Astrocyte (in vitro differentiated cells and primary cell): ENCODE results near the gene SUSD4. TPM values are rescaled to one million over a fixed set of nuclear protein-coding genes. Genes with fewer than 3 reads are reported as not detected.

Experiments
- DNase-seq: peaks from one replicate; pipeline ENCODE4 v3.0.0-alpha.2; 2010; ENCODE audit warnings: low read depth
- FAIRE-seq: peaks from 2 replicates; lab custom pipeline; 2011; peaks lifted over from hg19 to GRCh38; lab: Jason Lieb, UNC
- H2AFZ ChIP-seq: 2 replicates; pipeline ENCODE4 v1.6.0; 2012; ENCODE audit warnings: low read depth, low read length, inconsistent platforms
- H3K27ac ChIP-seq: 2 replicates; pipeline ENCODE4 v1.5.1; 2011; ENCODE audit warnings: low read depth, low read length, inconsistent platforms
- H3K27me3 ChIP-seq: 2 replicates; pipeline ENCODE4 v1.6.0; 2011; ENCODE audit warnings: low read length, inconsistent platforms; ENCODE audit not compliant: insufficient read depth
- H3K36me3 ChIP-seq: 2 replicates; pipeline ENCODE4 v1.5.1; 2011; ENCODE audit warnings: low read length, inconsistent platforms; ENCODE audit not compliant: insufficient read depth
- H3K4me1 ChIP-seq: 2 replicates; pipeline ENCODE4 v1.5.1; 2011; ENCODE audit warnings: low read length, inconsistent platforms; ENCODE audit not compliant: insufficient read depth
- H3K4me2 ChIP-seq: 2 replicates; pipeline ENCODE4 v1.6.0; 2012; ENCODE audit warnings: low read length, inconsistent platforms
- H3K4me3 ChIP-seq: 2 replicates; pipeline ENCODE4 v1.5.1; 2011; ENCODE audit warnings: low read depth, mild to moderate bottlenecking, low read length, inconsistent platforms; ENCODE audit not compliant: insufficient read depth
- H3K79me2 ChIP-seq: 2 replicates; pipeline ENCODE4 v1.6.0; 2012; ENCODE audit warnings: mild to moderate bottlenecking, low read length, inconsistent platforms; ENCODE audit not compliant: insufficient read depth
- H3K9ac ChIP-seq: 2 replicates; pipeline ENCODE4 v1.6.0; 2012; ENCODE audit warnings: mild to moderate bottlenecking, low read length, inconsistent platforms
- H3K9me3 ChIP-seq: 2 replicates; pipeline ENCODE4 v1.5.1; 2012; ENCODE audit warnings: low read depth, mild to moderate bottlenecking, low read length, inconsistent platforms; ENCODE audit not compliant: insufficient read depth
- H4K20me1 ChIP-seq: 2 replicates; pipeline ENCODE4 v1.6.0; 2012; ENCODE audit warnings: low read length, inconsistent platforms; ENCODE audit not compliant: insufficient read depth
- H3K27ac Mint-ChIP-seq: one replicate; pipeline ENCODE4 v1.8.0; 2021; ENCODE audit warnings: mild to moderate bottlenecking, mixed read lengths; ENCODE audit not compliant: unreplicated experiment
- H3K27me3 Mint-ChIP-seq: one replicate; pipeline ENCODE4 v1.8.0; 2021; ENCODE audit warnings: low read depth, mixed read lengths; ENCODE audit not compliant: unreplicated experiment
- H3K36me3 Mint-ChIP-seq: one replicate; pipeline ENCODE4 v1.8.0; 2021; ENCODE audit warnings: low read depth, mixed read lengths; ENCODE audit not compliant: unreplicated experiment
- H3K4me1 Mint-ChIP-seq: one replicate; pipeline ENCODE4 v1.8.0; 2021; ENCODE audit warnings: low read depth, mixed read lengths; ENCODE audit not compliant: unreplicated experiment
- H3K4me3 Mint-ChIP-seq: one replicate; pipeline ENCODE4 v1.8.0; 2021; ENCODE audit warnings: mild to moderate bottlenecking, moderate library complexity, mixed read lengths; ENCODE audit not compliant: unreplicated experiment
- H3K9me3 Mint-ChIP-seq: one replicate; pipeline ENCODE4 v1.8.0; 2021; ENCODE audit warnings: mild to moderate bottlenecking, mixed read lengths; ENCODE audit not compliant: unreplicated experiment
- CTCF ChIP-seq: IDR thresholded peaks from 2 replicates; pipeline ENCODE4 v1.5.1; 2011; ENCODE audit warnings: low read depth, mild to moderate bottlenecking, inconsistent platforms, low read length, moderate library complexity; ENCODE audit not compliant: insufficient read depth
- EZH2 ChIP-seq: IDR thresholded peaks from 2 replicates; pipeline ENCODE4 v1.6.1; 2012; ENCODE audit warnings: mild to moderate bottlenecking, low read length, inconsistent platforms; ENCODE audit not compliant: insufficient read depth
- total RNA-seq: library from RNA; stranded (reverse); gene quantifications from 2 replicates; pipeline ENCODE4 v1.2.1, GENCODE V29; 2021

SUSD4 gene
- total RNA-seq, 1 donor from 2014 or later, result 9.2 TPM

- H3K4me1 Mint-ChIP-seq, result peaks cover 23% of the 10 kb centered on the region
- peak overlapping the region; percentile 51 for H3K4me3 Mint-ChIP-seq
- no peak overlapping the region for H3K4me3 ChIP-seq
- peaks cover 12% of the 10 kb centered on the region for H3K4me1 ChIP-seq
- FAIRE-seq, result no peak
- peak overlapping the region; percentile 100 for H3K27ac Mint-ChIP-seq
- H3K27ac ChIP-seq, result peak overlapping the region; percentile 81
- peak overlapping the region; percentile 59 for H3K9ac ChIP-seq
- H3K36me3 Mint-ChIP-seq, result no peaks in the 10 kb centered on the region
- H3K27me3 Mint-ChIP-seq, result peaks cover 2% of the 10 kb centered on the region
- H3K79me2 ChIP-seq, result no peaks in the 10 kb centered on the region
- no peaks in the 10 kb centered on the region for H3K9me3 ChIP-seq
- H2AFZ ChIP-seq, result no peak overlapping the region
- H3K9me3 Mint-ChIP-seq, result no peaks in the 10 kb centered on the region
- peaks cover 3% of the 10 kb centered on the region for H3K27me3 ChIP-seq
- TF ChIP-seq CTCF, result no peak
- TF ChIP-seq EZH2, result no peak
- H4K20me1 ChIP-seq, result no peaks in the 10 kb centered on the region
- DNase-seq, result peak; percentile 87
- H3K4me2 ChIP-seq, result peak overlapping the region; percentile 66
- H3K36me3 ChIP-seq, result no peaks in the 10 kb centered on the region
Observed at GRCh38 chr1:223189903-223190724, 173.9 kb downstream of the SUSD4 start.

- Histone ChIP-seq H3K27me3 (peaks cover 3% of the 10 kb centered on the region), H2AFZ (no peak overlapping the region), H3K4me1 (peaks cover 12% of the 10 kb centered on the region), H3K4me3 (no peak overlapping the region), H3K4me2 (peak overlapping the region; percentile 66), H3K9ac (peak overlapping the region; percentile 59), H3K9me3 (no peaks in the 10 kb centered on the region), H3K79me2 (no peaks in the 10 kb centered on the region), H3K27ac (peak overlapping the region; percentile 81), H4K20me1 (no peaks in the 10 kb centered on the region), H3K36me3 (no peaks in the 10 kb centered on the region)
- TF ChIP-seq CTCF, result no peak
- no peak for TF ChIP-seq EZH2
- no peak for FAIRE-seq
- no peak overlapping the region for H3K4me3 Mint-ChIP-seq
- no peak for DNase-seq
- no peaks in the 10 kb centered on the region for H3K9me3 Mint-ChIP-seq
- H3K36me3 Mint-ChIP-seq, result no peaks in the 10 kb centered on the region
- peaks cover 22% of the 10 kb centered on the region for H3K4me1 Mint-ChIP-seq
- H3K27me3 Mint-ChIP-seq, result peaks cover 2% of the 10 kb centered on the region
- H3K27ac Mint-ChIP-seq, result peak overlapping the region; percentile 100
Observed at GRCh38 chr1:223189525-223189902, 174.5 kb downstream of the SUSD4 start.
